MM.1S (cell line): ENCODE measurements around the gene DLGAP1.

ENCODE experiments used
- EZH2 ChIP-seq: fragments of 300-600 bp; sonication (generic); optimal IDR thresholded peaks from 2 replicates; pipeline ENCODE3; 2017; ENCODE audit warnings: low read depth, mild to moderate bottlenecking, antibody characterized with exemption, low read length, mixed read lengths
- EZH2phosphoT487 ChIP-seq: fragments of 300-600 bp; sonication (generic); IDR thresholded peaks from 2 replicates; pipeline ENCODE4 v1.6.1; 2018; ENCODE audit warnings: antibody characterized with exemption, low read length
- TF ChIP-seq, protein P1 (sequence below): fragments of 300-600 bp; sonication (generic); IDR thresholded peaks from 2 replicates; pipeline ENCODE4 v1.5.1; 2016; ENCODE audit warnings: antibody characterized with exemption, low read length, mixed read lengths

DNA sequence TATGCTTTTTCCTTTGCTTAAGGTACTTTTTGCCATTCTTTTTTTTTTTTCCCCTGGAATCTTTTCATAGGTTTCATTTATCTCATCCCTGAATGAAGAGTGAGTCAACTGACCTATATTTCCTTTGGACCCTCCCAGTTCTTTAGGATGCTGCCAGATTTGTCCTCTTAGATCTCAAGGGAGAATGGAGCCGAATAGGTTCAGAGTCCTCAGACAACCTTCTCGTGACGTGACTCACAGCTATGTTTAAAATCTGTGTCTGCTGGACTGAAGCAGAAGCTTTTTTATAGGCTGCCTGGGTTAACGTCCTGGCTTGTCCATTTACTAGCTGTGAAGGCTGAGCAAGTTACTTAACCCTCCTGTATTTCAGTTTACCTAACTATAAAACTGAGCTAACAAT, 358.6 kb downstream of the DLGAP1 start:
- TF ChIP-seq, protein P1, sequence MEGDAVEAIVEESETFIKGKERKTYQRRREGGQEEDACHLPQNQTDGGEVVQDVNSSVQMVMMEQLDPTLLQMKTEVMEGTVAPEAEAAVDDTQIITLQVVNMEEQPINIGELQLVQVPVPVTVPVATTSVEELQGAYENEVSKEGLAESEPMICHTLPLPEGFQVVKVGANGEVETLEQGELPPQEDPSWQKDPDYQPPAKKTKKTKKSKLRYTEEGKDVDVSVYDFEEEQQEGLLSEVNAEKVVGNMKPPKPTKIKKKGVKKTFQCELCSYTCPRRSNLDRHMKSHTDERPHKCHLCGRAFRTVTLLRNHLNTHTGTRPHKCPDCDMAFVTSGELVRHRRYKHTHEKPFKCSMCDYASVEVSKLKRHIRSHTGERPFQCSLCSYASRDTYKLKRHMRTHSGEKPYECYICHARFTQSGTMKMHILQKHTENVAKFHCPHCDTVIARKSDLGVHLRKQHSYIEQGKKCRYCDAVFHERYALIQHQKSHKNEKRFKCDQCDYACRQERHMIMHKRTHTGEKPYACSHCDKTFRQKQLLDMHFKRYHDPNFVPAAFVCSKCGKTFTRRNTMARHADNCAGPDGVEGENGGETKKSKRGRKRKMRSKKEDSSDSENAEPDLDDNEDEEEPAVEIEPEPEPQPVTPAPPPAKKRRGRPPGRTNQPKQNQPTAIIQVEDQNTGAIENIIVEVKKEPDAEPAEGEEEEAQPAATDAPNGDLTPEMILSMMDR = no peak
- TF ChIP-seq EZH2 (no peak), EZH2phosphoT487 (no peak)
